CD14-positive monocyte (primary cell): Measurements from ENCODE around the gene KDM4C. TPM values are rescaled to one million over a fixed set of nuclear protein-coding genes. Genes with fewer than 3 reads are reported as not detected.
A peak's percentile ranks its signal among the peaks of the same experiment; 100 is the strongest.
"Not testable (repeated sequence)": the region's sequence is repeated elsewhere in the genome, so short reads cannot be mapped to it uniquely, and the experiment has no call there.

ENCODE experiments used
- DNase-seq, 3 donors: peaks; one replicate each; pipeline ENCODE4 v3.0.0-alpha.2; 2011 to 2022
- H2AFZ ChIP-seq: 2 replicates; pipeline ENCODE4 v1.6.0; 2012; ENCODE audit warnings: mild to moderate bottlenecking, low read depth, low read length, inconsistent platforms; ENCODE audit not compliant: insufficient read depth, poor library complexity, severe bottlenecking
- H3K27ac ChIP-seq, 2 donors: 1 replicate in 1 of 2; 2 replicates in 1 of 2; pipeline ENCODE4 v1.5.1; 2012 to 2013; ENCODE audit warnings: low read length in 2 of 2, control low read depth in 1 of 2, inconsistent platforms in 1 of 2, low read depth in 1 of 2, mild to moderate bottlenecking in 1 of 2
- H3K27me3 ChIP-seq, 2 donors: one replicate each; pipeline versions ENCODE4 v1.6.0 to v1.6.1; 2011 to 2013; ENCODE audit warnings: low read length in 2 of 2; ENCODE audit not compliant: control insufficient read depth in 2 of 2, insufficient read depth in 2 of 2
- H3K36me3 ChIP-seq, 2 donors: replicated peaks in 1 of 2; 1 replicate in 1 of 2; 2 replicates in 1 of 2; pipeline versions ENCODE4 v1.5.1 to v1.6.1; 2012 to 2013; ENCODE audit warnings: low read length in 2 of 2, control low read depth in 1 of 2, inconsistent platforms in 1 of 2, mild to moderate bottlenecking in 1 of 2; ENCODE audit not compliant: insufficient read depth in 2 of 2, control insufficient read depth in 1 of 2
- H3K4me1 ChIP-seq, 2 donors: 1 replicate in 1 of 2; 2 replicates in 1 of 2; pipeline versions ENCODE4 v1.5.1 to v1.6.1; 2012 to 2013; ENCODE audit warnings: low read length in 2 of 2, control low read depth in 1 of 2, inconsistent platforms in 1 of 2, mild to moderate bottlenecking in 1 of 2, moderate library complexity in 1 of 2; ENCODE audit not compliant: insufficient read depth in 2 of 2, control insufficient read depth in 1 of 2
- H3K4me2 ChIP-seq: replicated peaks from 2 replicates; pipeline ENCODE3; 2012; ENCODE audit warnings: low read length, moderate library complexity, mild to moderate bottlenecking; ENCODE audit not compliant: poor library complexity, severe bottlenecking; ENCODE audit errors: extremely low read depth
- H3K4me3 ChIP-seq, 3 experiments: fragments of 200-600 bp in 1 of 3; sonication (generic) in 1 of 3; replicated peaks in 1 of 3; 1 replicate in 2 of 3; 2 replicates in 1 of 3; pipeline ENCODE4 v1.5.1; 2011 to 2013; ENCODE audit warnings: low read length in 3 of 3, mild to moderate bottlenecking in 3 of 3, control low read depth in 2 of 3, low read depth in 2 of 3, inconsistent platforms in 1 of 3, moderate library complexity in 1 of 3
- H3K79me2 ChIP-seq: 2 replicates; pipeline ENCODE4 v1.6.0; 2012; ENCODE audit warnings: mild to moderate bottlenecking, control low read depth, inconsistent platforms, low read length, moderate library complexity; ENCODE audit not compliant: insufficient read depth
- H3K9ac ChIP-seq: 2 replicates; pipeline ENCODE4 v1.6.0; 2017; ENCODE audit warnings: low read length, mild to moderate bottlenecking; ENCODE audit not compliant: insufficient read depth, poor library complexity, severe bottlenecking
- H3K9me3 ChIP-seq, 2 donors: replicated peaks in 1 of 2; 1 replicate in 1 of 2; 2 replicates in 1 of 2; pipeline versions ENCODE4 v1.5.1 to v1.6.1; 2012 to 2013; ENCODE audit warnings: low read length in 2 of 2, control low read depth in 1 of 2; ENCODE audit not compliant: control insufficient read depth in 1 of 2, insufficient read depth in 1 of 2
- H4K20me1 ChIP-seq: 2 replicates; pipeline ENCODE4 v1.6.0; 2012; ENCODE audit warnings: mild to moderate bottlenecking, low read length, control low read depth, moderate library complexity; ENCODE audit not compliant: insufficient read depth
- H3K27ac Mint-ChIP-seq, 7 donors: one replicate each; pipeline ENCODE4 v1.8.0; 2020; ENCODE audit warnings: mild to moderate bottlenecking in 7 of 7, mixed read lengths in 7 of 7, moderate library complexity in 6 of 7, inconsistent platforms in 2 of 7
- H3K27me3 Mint-ChIP-seq, 3 donors: one replicate each; pipeline ENCODE4 v1.8.0; 2021 to 2022; ENCODE audit warnings: low read depth in 3 of 3, mild to moderate bottlenecking in 3 of 3, mixed read lengths in 3 of 3, moderate library complexity in 3 of 3, inconsistent platforms in 1 of 3
- H3K36me3 Mint-ChIP-seq, 2 donors: one replicate each; pipeline ENCODE4 v1.8.0; 2020; ENCODE audit warnings: mixed read lengths in 2 of 2, inconsistent platforms in 1 of 2, mild to moderate bottlenecking in 1 of 2
- H3K4me1 Mint-ChIP-seq: one replicate; pipeline ENCODE4 v1.8.0; 2020; ENCODE audit warnings: mild to moderate bottlenecking, mixed read lengths
- H3K4me3 Mint-ChIP-seq, 2 donors: one replicate each; pipeline ENCODE4 v1.8.0; 2020; ENCODE audit warnings: mild to moderate bottlenecking in 2 of 2, mixed read lengths in 2 of 2, moderate library complexity in 1 of 2
- H3K9me3 Mint-ChIP-seq, 7 donors: one replicate each; pipeline ENCODE4 v1.8.0; 2020 to 2022; ENCODE audit warnings: mixed read lengths in 7 of 7, mild to moderate bottlenecking in 6 of 7, moderate library complexity in 6 of 7, inconsistent platforms in 2 of 7
- CTCF ChIP-seq: fragments of 200-600 bp; IDR thresholded peaks from one replicate; pipeline ENCODE4 v1.8.0; 2022; ENCODE audit warnings: antibody characterized with exemption, mild to moderate bottlenecking
- WGBS: methylation state at CpG from one replicate; pipeline ENCODE4 v1.1.5; 2013; ENCODE audit warnings: missing lambda C conversion rate; ENCODE audit not compliant: insufficient coverage; 5-methylcytosine and 5-hydroxymethylcytosine counted together
- intact Hi-C, 2 donors: fragments of 100-400 bp; cut with micrococcal nuclease; formaldehyde crosslinking; loops; one replicate each; pipeline versions ENCODE4 v1.15.0 to v1.15.1; 2023
- polyA plus RNA-seq, 3 donors: library from polyadenylated mRNA; depleted of rRNA in 1 of 3; unstranded in 2 of 3; stranded (reverse) in 1 of 3; fragments of 300-500 nt in 2 of 3; fragments of >200 nt in 1 of 3; fragmentation: Illumina TruSeq in 2 of 3; gene quantifications; 1 replicate in 2 of 3; 2 replicates in 1 of 3; pipeline ENCODE4 v1.2.3, GENCODE V29; 2012 to 2021

The KDM4C gene
- polyA plus RNA-seq, 3 donors, result 15.2 to 36.2 (median 17.1) TPM

DNA sequence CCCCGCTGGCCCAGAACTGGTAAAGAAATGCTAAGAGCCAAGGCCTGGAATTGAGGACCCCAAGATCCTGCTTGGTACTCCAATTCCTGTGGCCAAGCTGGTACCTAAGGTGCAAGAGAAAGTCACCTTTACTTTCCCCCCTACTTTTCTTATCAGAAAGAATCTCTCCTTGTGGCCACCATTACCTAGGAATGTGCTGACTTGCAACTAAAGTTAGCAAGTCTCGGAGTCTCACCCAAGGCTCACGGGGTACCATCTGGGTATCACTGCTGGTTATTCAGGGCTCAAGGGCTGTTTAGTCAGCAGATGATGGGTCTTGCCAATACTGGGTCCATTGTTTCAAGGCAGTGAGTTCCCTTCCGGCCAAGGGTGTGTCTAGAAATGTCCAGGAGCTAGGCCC, 270.2 kb downstream of the KDM4C start:
- H3K4me3 ChIP-seq, result no peak overlapping the region
- DNase-seq, result no peak
- Mint-ChIP-seq H3K9me3 (peaks cover 0 to 3% (median 0%) of the 10 kb centered on the region in 7 donors), H3K27ac (no peak overlapping the region), H3K27me3 (peaks cover 0 to 3% (median 2%) of the 10 kb centered on the region in 3 donors), H3K4me1 (no peaks in the 10 kb centered on the region), H3K4me3 (no peak overlapping the region), H3K36me3 (peaks cover 47 to 50% of the 10 kb centered on the region in 2 donors)
- H3K27me3 ChIP-seq, result no peaks in the 10 kb centered on the region
- no peak overlapping the region for H3K9ac ChIP-seq
- 100% methylated on average over 4 of the region's 4 CpGs for WGBS
- H4K20me1 ChIP-seq, result no peaks in the 10 kb centered on the region
- H3K9me3 ChIP-seq, result no peaks in the 10 kb centered on the region
- H3K27ac ChIP-seq, result no peak overlapping the region
- H3K4me2 ChIP-seq, result no peak overlapping the region
- H3K36me3 ChIP-seq, result peaks cover 12 to 45% of the 10 kb centered on the region in 2 donors
- intact Hi-C loops, result no loop called here
- no peak overlapping the region for H2AFZ ChIP-seq
- no peak for TF ChIP-seq CTCF
- no peaks in the 10 kb centered on the region for H3K4me1 ChIP-seq
- no peaks in the 10 kb centered on the region for H3K79me2 ChIP-seq

DNA sequence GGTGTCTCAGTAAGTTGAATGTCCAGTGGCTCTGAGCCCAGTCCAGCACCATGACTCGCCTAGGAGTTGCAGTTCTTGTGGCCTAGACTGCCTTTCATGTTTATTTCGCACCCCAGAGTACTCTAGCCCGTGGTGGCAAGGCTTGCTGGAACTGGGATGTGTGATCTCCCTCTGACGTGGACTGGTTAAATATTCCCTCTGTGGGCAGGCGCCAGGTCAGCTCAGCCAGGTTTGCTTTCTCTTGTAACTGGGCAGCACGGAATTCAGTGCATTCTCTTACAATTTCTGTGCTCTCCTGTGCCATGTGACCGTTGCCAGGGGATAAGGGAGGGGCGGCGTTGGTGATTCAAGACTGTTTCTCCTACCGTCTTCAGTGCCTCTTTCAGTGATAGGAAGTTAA, 270.8 kb downstream of the KDM4C start:
- peak overlapping the region in 1 of 7 donors; percentile 36 for H3K27ac Mint-ChIP-seq
- TF ChIP-seq CTCF, result no peak
- Histone ChIP-seq H3K79me2 (no peaks in the 10 kb centered on the region), H3K4me1 (no peaks in the 10 kb centered on the region), H3K27me3 (no peaks in the 10 kb centered on the region), H3K9ac (no peak overlapping the region), H4K20me1 (no peaks in the 10 kb centered on the region), H3K27ac (no peak overlapping the region), H3K36me3 (peaks cover 12 to 45% of the 10 kb centered on the region in 2 donors), H3K9me3 (no peaks in the 10 kb centered on the region), H3K4me3 (no peak overlapping the region), H2AFZ (no peak overlapping the region), H3K4me2 (no peak overlapping the region)
- intact Hi-C loops, result no loop called here
- H3K4me3 Mint-ChIP-seq, result no peak overlapping the region
- H3K9me3 Mint-ChIP-seq, result peaks cover 0 to 3% (median 0%) of the 10 kb centered on the region in 7 donors
- 98% methylated on average over 9 of the region's 10 CpGs for WGBS
- peaks cover 42 to 45% of the 10 kb centered on the region in 2 donors for H3K36me3 Mint-ChIP-seq
- peaks cover 0 to 3% (median 2%) of the 10 kb centered on the region in 3 donors for H3K27me3 Mint-ChIP-seq
- no peak for DNase-seq
- no peaks in the 10 kb centered on the region for H3K4me1 Mint-ChIP-seq

GRCh38 chr9:7030943-7031342, 273.2 kb downstream of the KDM4C start:
- not testable (repeated sequence) for H3K79me2 ChIP-seq, H3K4me2 ChIP-seq, H3K4me1 Mint-ChIP-seq, H2AFZ ChIP-seq, H3K4me3 Mint-ChIP-seq, H4K20me1 ChIP-seq, H3K9ac ChIP-seq, H3K4me1 ChIP-seq, H3K9me3 ChIP-seq, H3K27ac ChIP-seq, H3K27me3 ChIP-seq, H3K27me3 Mint-ChIP-seq, DNase-seq, H3K4me3 ChIP-seq, H3K27ac Mint-ChIP-seq, H3K9me3 Mint-ChIP-seq
- H3K36me3 ChIP-seq, result peaks cover 12 to 42% of the 10 kb centered on the region in 2 donors
- intact Hi-C loops, result loop anchor here in 1 of 2 donors (10.0 kb wide), 1 partner anchor 64 kb away; no protein-coding TSS in a partner anchor
- peaks cover 39 to 44% of the 10 kb centered on the region in 2 donors for H3K36me3 Mint-ChIP-seq
